Effector memory CD4-positive, alpha-beta T cell (primary cell): ENCODE data around the gene SERPINB5.

Experiments used
- DNase-seq, 3 donors: peaks; one replicate each; pipeline ENCODE4 v3.0.0-alpha.2; 2020
- H3K27ac ChIP-seq: 2 replicates; pipeline ENCODE4 v1.7.0; 2013; ENCODE audit warnings: mild to moderate bottlenecking, low read length, moderate library complexity; ENCODE audit not compliant: insufficient read depth, poor library complexity, severe bottlenecking
- H3K27me3 ChIP-seq: replicated peaks from 2 replicates; pipeline ENCODE4 v1.7.0; 2013; ENCODE audit warnings: mild to moderate bottlenecking, low read length; ENCODE audit not compliant: insufficient read depth, control insufficient read depth, poor library complexity, severe bottlenecking
- H3K36me3 ChIP-seq: 2 replicates; pipeline ENCODE4 v1.7.0; 2013; ENCODE audit warnings: mild to moderate bottlenecking, low read length, moderate library complexity; ENCODE audit not compliant: control insufficient read depth, insufficient read depth
- H3K4me1 ChIP-seq: 2 replicates; pipeline ENCODE4 v1.7.0; 2013; ENCODE audit warnings: low read length, mild to moderate bottlenecking; ENCODE audit not compliant: control insufficient read depth, insufficient read depth, poor library complexity, severe bottlenecking
- H3K4me3 ChIP-seq: 2 replicates; pipeline ENCODE4 v1.7.0; 2013; ENCODE audit warnings: low read length, low read depth, mild to moderate bottlenecking; ENCODE audit not compliant: insufficient read depth, poor library complexity, severe bottlenecking
- H3K9me3 ChIP-seq: 2 replicates; pipeline ENCODE4 v1.7.0; 2013; ENCODE audit warnings: mild to moderate bottlenecking, low read length, moderate library complexity; ENCODE audit not compliant: control insufficient read depth

Gene SERPINB5

DNA sequence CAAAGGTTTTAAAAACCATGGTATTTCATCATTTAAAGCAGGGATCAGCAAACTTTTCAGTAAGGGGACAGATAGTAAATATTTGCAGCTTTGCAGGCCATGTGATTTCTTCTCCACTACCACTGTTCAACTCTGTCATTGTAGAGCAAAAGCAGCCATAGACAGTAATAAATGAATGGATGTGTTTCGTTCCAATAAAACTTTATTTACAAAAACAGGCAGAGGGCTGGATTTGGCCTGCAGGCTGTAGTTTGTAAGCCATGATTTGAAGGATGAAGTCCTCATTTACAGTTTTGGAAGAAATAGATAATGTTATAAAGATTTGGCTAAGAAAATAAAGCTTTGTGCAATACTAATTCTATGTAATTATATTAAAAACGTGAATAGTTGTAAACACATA lies 67.3 kb downstream of the SERPINB5 start:
- Histone ChIP-seq H3K27ac (no peak overlapping the region), H3K27me3 (no peaks in the 10 kb centered on the region), H3K9me3 (no peaks in the 10 kb centered on the region), H3K4me3 (no peak overlapping the region), H3K4me1 (no peaks in the 10 kb centered on the region), H3K36me3 (no peaks in the 10 kb centered on the region)
- no peak for DNase-seq

DNA sequence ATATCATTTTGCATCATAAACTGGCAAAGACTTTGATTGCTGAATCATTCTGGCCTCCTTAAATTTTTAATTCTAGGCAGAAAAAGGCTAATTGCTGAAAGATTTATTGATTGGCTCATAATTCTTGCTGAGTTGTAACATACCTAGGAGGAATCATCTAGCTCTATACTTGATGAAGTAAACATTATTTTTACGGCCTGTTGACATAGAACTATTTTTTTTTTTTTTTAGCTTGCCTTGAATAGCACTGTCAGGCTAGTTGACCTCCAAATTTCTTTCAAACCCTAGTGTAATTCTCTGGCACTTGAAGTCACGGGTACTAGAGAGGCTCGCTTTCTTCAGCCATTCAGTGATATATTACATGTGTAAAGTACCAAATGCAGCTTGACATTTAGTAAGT lies 68.2 kb downstream of the SERPINB5 start:
- DNase-seq = no peak
- Histone ChIP-seq H3K27me3 (no peaks in the 10 kb centered on the region), H3K36me3 (no peaks in the 10 kb centered on the region), H3K4me3 (no peak overlapping the region), H3K4me1 (no peaks in the 10 kb centered on the region), H3K27ac (no peak overlapping the region), H3K9me3 (no peaks in the 10 kb centered on the region)

DNA sequence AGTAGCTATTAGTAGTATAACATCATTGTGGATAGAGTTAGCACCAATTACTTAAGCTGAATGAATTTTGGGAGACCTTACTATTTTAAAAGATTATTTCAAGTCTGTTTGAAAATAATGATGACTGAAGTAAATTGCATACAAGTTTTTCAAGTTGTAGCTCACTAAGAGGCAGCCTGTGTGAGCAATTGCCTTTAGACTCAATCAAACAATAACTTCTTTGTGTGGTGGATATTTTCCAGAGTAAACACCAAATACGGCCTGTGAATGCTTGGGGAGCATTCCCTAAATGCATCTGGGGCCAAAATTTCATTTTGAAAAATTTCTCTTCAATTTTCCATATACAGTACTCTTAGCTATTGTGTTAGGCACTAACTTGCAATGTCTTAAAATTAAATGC lies 73.3 kb downstream of the SERPINB5 start:
- no peak overlapping the region for H3K27ac ChIP-seq
- no peaks in the 10 kb centered on the region for H3K36me3 ChIP-seq
- H3K4me3 ChIP-seq = no peak overlapping the region
- no peaks in the 10 kb centered on the region for H3K4me1 ChIP-seq
- H3K27me3 ChIP-seq = peaks cover 4% of the 10 kb centered on the region
- no peaks in the 10 kb centered on the region for H3K9me3 ChIP-seq
- DNase-seq = no peak

DNA sequence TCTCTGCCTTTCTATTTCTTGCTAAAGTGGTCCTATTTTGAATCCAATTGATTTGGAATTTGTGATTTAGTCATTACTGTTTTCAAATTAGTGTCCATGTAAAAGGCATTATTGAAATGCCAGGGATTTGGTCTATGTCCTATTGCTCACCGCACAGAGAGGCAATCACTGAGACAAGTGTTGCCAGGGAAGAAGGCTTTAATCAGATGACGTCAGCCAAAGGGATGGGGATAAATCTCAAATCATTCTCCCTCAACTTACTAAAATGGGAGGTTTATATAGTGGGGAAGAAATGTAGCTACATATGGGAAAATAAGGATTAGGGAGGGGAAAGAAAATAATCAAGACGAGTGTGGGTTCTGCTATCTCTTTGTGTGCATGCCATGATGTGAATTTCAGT lies 75.0 kb downstream of the SERPINB5 start:
- no peak for DNase-seq
- Histone ChIP-seq H3K27ac (no peak overlapping the region), H3K4me3 (no peak overlapping the region), H3K9me3 (no peaks in the 10 kb centered on the region), H3K27me3 (peaks cover 4% of the 10 kb centered on the region), H3K4me1 (no peaks in the 10 kb centered on the region), H3K36me3 (no peaks in the 10 kb centered on the region)

DNA sequence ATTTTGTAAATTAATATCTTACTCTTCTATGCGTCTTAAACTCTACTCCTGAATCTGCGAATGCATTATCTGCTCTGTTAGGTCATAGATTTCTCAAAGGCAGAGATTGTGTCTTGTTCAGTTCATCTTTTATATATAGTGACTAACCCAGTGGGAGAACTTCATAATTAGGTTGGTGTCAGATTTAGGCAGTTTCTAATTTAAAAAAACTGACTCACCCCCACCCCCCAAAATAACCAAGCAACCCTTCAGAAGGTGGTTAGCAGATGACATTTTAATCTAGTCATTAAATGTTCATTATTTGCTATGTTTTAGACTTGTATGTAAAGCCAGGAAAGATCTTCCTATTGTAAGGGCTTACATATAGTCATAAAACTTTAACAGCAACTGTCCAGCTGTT lies 75.8 kb downstream of the SERPINB5 start:
- no peaks in the 10 kb centered on the region for H3K4me1 ChIP-seq
- H3K27me3 ChIP-seq = peaks cover 4% of the 10 kb centered on the region
- no peak overlapping the region for H3K27ac ChIP-seq
- H3K4me3 ChIP-seq = no peak overlapping the region
- no peak for DNase-seq
- no peaks in the 10 kb centered on the region for H3K36me3 ChIP-seq
- no peaks in the 10 kb centered on the region for H3K9me3 ChIP-seq

DNA sequence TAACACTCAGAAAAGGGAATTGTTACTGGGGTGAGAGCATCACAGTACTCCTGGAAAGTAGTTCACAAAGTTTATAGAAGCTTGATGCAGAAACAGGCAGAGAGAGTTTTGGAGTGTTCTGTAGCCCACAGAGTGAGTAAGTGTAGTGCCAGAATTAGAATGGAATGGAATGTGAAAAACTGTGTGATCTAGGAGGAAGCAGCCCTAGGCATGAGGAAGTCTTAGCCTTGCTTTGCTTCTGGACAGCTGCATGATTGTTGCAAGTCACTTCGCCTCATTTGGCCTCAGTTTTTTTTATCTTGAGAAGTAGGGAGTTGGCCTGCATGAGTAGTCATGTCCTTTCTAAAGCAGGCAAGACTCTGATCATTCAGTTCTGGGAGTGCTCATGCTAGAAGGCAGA lies 76.3 kb downstream of the SERPINB5 start:
- no peaks in the 10 kb centered on the region for H3K9me3 ChIP-seq
- H3K4me3 ChIP-seq = no peak overlapping the region

More for the DNA sequence above, 76.3 kb downstream of the SERPINB5 start:
- Histone ChIP-seq H3K36me3 (no peaks in the 10 kb centered on the region), H3K27me3 (peaks cover 4% of the 10 kb centered on the region), H3K4me1 (no peaks in the 10 kb centered on the region), H3K27ac (no peak overlapping the region)
- DNase-seq = no peak
